Ishikawa (cell line): Measurements from ENCODE around the gene GC.

Experiments
- CEBPB ChIP-seq: IDR thresholded peaks from 2 replicates; pipeline ENCODE4 v1.6.1; 2012
- EGR1 ChIP-seq: IDR thresholded peaks from 2 replicates; pipeline ENCODE4 v1.6.1; 2012
- EP300 ChIP-seq: IDR thresholded peaks from 2 replicates; pipeline ENCODE4 v1.6.1; 2012; ENCODE audit warnings: borderline replicate concordance
- MAX ChIP-seq: IDR thresholded peaks from 2 replicates; pipeline ENCODE4 v1.6.1; 2012
- REST ChIP-seq: IDR thresholded peaks from 2 replicates; pipeline ENCODE4 v1.6.1; 2012; ENCODE audit warnings: low read depth, mild to moderate bottlenecking
- TAF1 ChIP-seq: IDR thresholded peaks from 2 replicates; pipeline ENCODE4 v1.6.1; 2012; ENCODE audit warnings: low read depth, mild to moderate bottlenecking
- TCF12 ChIP-seq: IDR thresholded peaks from 2 replicates; pipeline ENCODE4 v1.6.1; 2012; ENCODE audit warnings: low read depth
- YY1 ChIP-seq: IDR thresholded peaks from 2 replicates; pipeline ENCODE4 v1.6.1; 2012; ENCODE audit warnings: low read depth
- ZBTB7A ChIP-seq: IDR thresholded peaks from 2 replicates; pipeline ENCODE4 v1.6.1; 2012; ENCODE audit warnings: low read depth
- TF ChIP-seq, protein P1 (sequence below): IDR thresholded peaks from 2 replicates; pipeline ENCODE4 v1.6.1; 2012

DNA sequence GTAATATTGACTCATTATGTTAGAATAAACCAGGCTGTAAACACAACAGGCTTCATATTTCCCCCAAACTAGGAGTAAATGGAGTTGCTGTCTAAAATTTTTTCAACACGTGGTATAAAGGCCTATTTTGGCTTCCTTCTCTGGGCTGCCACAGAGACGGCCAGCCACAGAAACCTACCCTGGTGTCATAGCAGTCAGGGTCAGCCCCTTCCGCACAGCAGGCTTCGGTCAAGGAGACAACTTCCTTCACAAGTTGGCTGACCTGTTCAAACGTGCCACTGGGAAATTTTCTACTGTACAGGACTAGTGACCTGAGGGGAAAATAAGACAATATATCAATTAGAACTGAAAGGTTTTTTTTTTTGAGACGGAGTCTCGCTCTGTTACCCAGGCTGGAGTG lies 15.8 kb downstream of the GC start:
- TF ChIP-seq REST = no peak
- no peak for TF ChIP-seq YY1
- TF ChIP-seq EP300 = no peak
- TF ChIP-seq MAX = no peak
- no peak for TF ChIP-seq EGR1
- TF ChIP-seq, protein P1, sequence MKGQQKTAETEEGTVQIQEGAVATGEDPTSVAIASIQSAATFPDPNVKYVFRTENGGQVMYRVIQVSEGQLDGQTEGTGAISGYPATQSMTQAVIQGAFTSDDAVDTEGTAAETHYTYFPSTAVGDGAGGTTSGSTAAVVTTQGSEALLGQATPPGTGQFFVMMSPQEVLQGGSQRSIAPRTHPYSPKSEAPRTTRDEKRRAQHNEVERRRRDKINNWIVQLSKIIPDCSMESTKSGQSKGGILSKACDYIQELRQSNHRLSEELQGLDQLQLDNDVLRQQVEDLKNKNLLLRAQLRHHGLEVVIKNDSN = no peak
- TF ChIP-seq TAF1 = no peak
- TF ChIP-seq ZBTB7A = no peak
- no peak for TF ChIP-seq CEBPB
- TF ChIP-seq TCF12 = no peak
